Activated CD4-positive, alpha-beta memory T cell treated with anti-CD3 and anti-CD28 coated beads, Interleukin-2, amount 10 ng/mL, durations not matched to agents 7 days and 5 days (primary cell): Measurements from ENCODE around the gene TINAGL1. TPM values are rescaled to one million over a fixed set of nuclear protein-coding genes. Genes with fewer than 3 reads are reported as not detected.
A peak's percentile ranks its signal among the peaks of the same experiment; 100 is the strongest.

Experiments
- CTCF ChIA-PET: fragments of 350-600 bp; sonication (Branson Sonifier 250); formaldehyde crosslinking; loops from one replicate; lab custom pipeline; 2021; ENCODE audit warnings: antibody characterized with exemption, inconsistent platforms; lab: Charles Lee
- POLR2A ChIA-PET: fragments of 350-600 bp; sonication (Branson Sonifier 250); formaldehyde crosslinking; loops from one replicate; lab custom pipeline; 2021; ENCODE audit warnings: antibody characterized with exemption; lab: Charles Lee
- DNase-seq: peaks from one replicate; pipeline ENCODE4 v3.0.0-alpha.2; 2020
- H3K27ac Mint-ChIP-seq: one replicate; pipeline ENCODE4 v1.8.0; 2021; ENCODE audit warnings: mild to moderate bottlenecking, mixed read lengths
- H3K27me3 Mint-ChIP-seq: one replicate; pipeline ENCODE4 v1.8.0; 2021; ENCODE audit warnings: mixed read lengths
- H3K36me3 Mint-ChIP-seq: one replicate; pipeline ENCODE4 v1.8.0; 2021; ENCODE audit warnings: low read depth, mixed read lengths
- H3K4me1 Mint-ChIP-seq: one replicate; pipeline ENCODE4 v1.8.0; 2021; ENCODE audit warnings: mixed read lengths
- H3K4me3 Mint-ChIP-seq: one replicate; pipeline ENCODE4 v1.8.0; 2021; ENCODE audit warnings: mild to moderate bottlenecking, mixed read lengths
- H3K9me3 Mint-ChIP-seq: one replicate; pipeline ENCODE4 v1.8.0; 2021; ENCODE audit warnings: mixed read lengths
- total RNA-seq, 2 experiments: library from RNA; stranded (reverse); gene quantifications; one replicate each; pipeline ENCODE4 v1.2.3, GENCODE V29; 2021

TINAGL1 gene
- total RNA-seq, 2 experiments from 2014 or later, result not detected

- H3K4me3 Mint-ChIP-seq, result no peak overlapping the region
These were observed 33.3 kb downstream of the TINAGL1 start for GRCh38 chr1:31609514-31610118.

GRCh38 chr1:31614414-31615005 lies 38.2 kb downstream of the TINAGL1 start:
- Mint-ChIP-seq H3K4me3 (no peak overlapping the region), H3K9me3 (no peaks in the 10 kb centered on the region), H3K4me1 (peaks cover 6% of the 10 kb centered on the region), H3K27me3 (peaks cover 29% of the 10 kb centered on the region), H3K27ac (no peak overlapping the region), H3K36me3 (no peaks in the 10 kb centered on the region)
- no peak for DNase-seq
- ChIA-PET CTCF (no interaction called here), POLR2A (no interaction called here)

More at GRCh38 chr1:31609514-31610118, 33.3 kb downstream of the TINAGL1 start:
- H3K4me1 Mint-ChIP-seq, result peaks cover 16% of the 10 kb centered on the region
- no peak overlapping the region for H3K27ac Mint-ChIP-seq
- H3K9me3 Mint-ChIP-seq, result no peaks in the 10 kb centered on the region
- no peak for DNase-seq
- CTCF ChIA-PET, result interaction anchor here (1.1 kb wide), 1 partner anchor 9 kb away, joined by 3 read pairs; no protein-coding TSS in a partner anchor
- H3K36me3 Mint-ChIP-seq, result no peaks in the 10 kb centered on the region
- POLR2A ChIA-PET, result interaction anchor here (1.1 kb wide), 1 partner anchor 35 kb away, joined by 3 read pairs; the partner anchor contains the start of gene PEF1
- peaks cover 6% of the 10 kb centered on the region for H3K27me3 Mint-ChIP-seq

GRCh38 chr1:31615414-31615813 lies 39.1 kb downstream of the TINAGL1 start:
- DNase-seq, result no peak
- Mint-ChIP-seq H3K27me3 (peaks cover 30% of the 10 kb centered on the region), H3K9me3 (no peaks in the 10 kb centered on the region), H3K4me3 (no peak overlapping the region), H3K27ac (no peak overlapping the region), H3K4me1 (peaks cover 6% of the 10 kb centered on the region), H3K36me3 (no peaks in the 10 kb centered on the region)
- POLR2A ChIA-PET, result no interaction called here
- CTCF ChIA-PET, result no interaction called here

GRCh38 chr1:31615939-31616338 lies 39.6 kb downstream of the TINAGL1 start:
- POLR2A ChIA-PET, result interaction anchor here (0.9 kb wide), 1 partner anchor 27 kb away, joined by 5 read pairs; no protein-coding TSS in a partner anchor
- CTCF ChIA-PET, result no interaction called here
- no peaks in the 10 kb centered on the region for H3K36me3 Mint-ChIP-seq

GRCh38 chr1:31617218-31617915 lies 41.1 kb downstream of the TINAGL1 start, which contains the start of gene HCRTR1:
Gene HCRTR1, plus strand, starts transcription at chr1:31617689. Its CDS starts 1,504 bp downstream, at chr1:31619193.
- Mint-ChIP-seq H3K27me3 (peaks cover 30% of the 10 kb centered on the region), H3K36me3 (no peaks in the 10 kb centered on the region), H3K27ac (no peak within 1 kb of the TSS), H3K4me1 (peaks cover 2% of the 10 kb centered on the region), H3K4me3 (no peak within 1 kb of the TSS), H3K9me3 (no peaks in the 10 kb centered on the region)
- ChIA-PET CTCF (interaction anchor here (1.0 to 2.4 kb wide), 6 partner anchors 8 to 172 kb away, joined by 3 to 10 read pairs (median 4); partner anchors contain the start of gene PEF1), POLR2A (interaction anchor here (1.0 kb wide), 1 partner anchor 129 kb away, joined by 3 read pairs; no protein-coding TSS in a partner anchor)
- no peak for DNase-seq

More at GRCh38 chr1:31615939-31616338, 39.6 kb downstream of the TINAGL1 start:
- DNase-seq, result no peak
- H3K9me3 Mint-ChIP-seq, result no peaks in the 10 kb centered on the region
- H3K4me3 Mint-ChIP-seq, result no peak overlapping the region
- peaks cover 30% of the 10 kb centered on the region for H3K27me3 Mint-ChIP-seq
- no peak overlapping the region for H3K27ac Mint-ChIP-seq
- H3K4me1 Mint-ChIP-seq, result peaks cover 6% of the 10 kb centered on the region

- Mint-ChIP-seq H3K9me3 (no peaks in the 10 kb centered on the region), H3K4me1 (peaks cover 2% of the 10 kb centered on the region), H3K27ac (no peak overlapping the region), H3K27me3 (peaks cover 30% of the 10 kb centered on the region), H3K36me3 (no peaks in the 10 kb centered on the region), H3K4me3 (no peak overlapping the region)
- ChIA-PET CTCF (interaction anchor here (0.6 to 2.4 kb wide), 7 partner anchors 9 to 297 kb away, joined by 3 to 10 read pairs (median 4); no protein-coding TSS in a partner anchor), POLR2A (interaction anchor here (0.8 to 1.3 kb wide), 3 partner anchors 9 to 129 kb away, joined by 3 read pairs; no protein-coding TSS in a partner anchor)
- DNase-seq, result peak; percentile 32
These were observed 41.8 kb downstream of the TINAGL1 start for GRCh38 chr1:31617916-31618746.

GRCh38 chr1:31618916-31619846 lies 42.9 kb downstream of the TINAGL1 start:
- H3K27me3 Mint-ChIP-seq, result peaks cover 30% of the 10 kb centered on the region
- no peak overlapping the region for H3K4me3 Mint-ChIP-seq
- H3K27ac Mint-ChIP-seq, result no peak overlapping the region
- no peaks in the 10 kb centered on the region for H3K9me3 Mint-ChIP-seq
- peaks cover 4% of the 10 kb centered on the region for H3K36me3 Mint-ChIP-seq
- CTCF ChIA-PET, result interaction anchor here (0.6 to 2.4 kb wide), 8 partner anchors 10 to 296 kb away, joined by 3 to 10 read pairs (median 4); no protein-coding TSS in a partner anchor
- POLR2A ChIA-PET, result interaction anchor here (0.8 to 1.3 kb wide), 2 partner anchors 8 to 10 kb away, joined by 3 read pairs; no protein-coding TSS in a partner anchor
- H3K4me1 Mint-ChIP-seq, result peaks cover 8% of the 10 kb centered on the region
- no peak for DNase-seq

GRCh38 chr1:31620631-31621497 lies 44.5 kb downstream of the TINAGL1 start:
- Mint-ChIP-seq H3K4me3 (no peak overlapping the region), H3K9me3 (no peaks in the 10 kb centered on the region), H3K4me1 (peaks cover 16% of the 10 kb centered on the region), H3K27me3 (peaks cover 26% of the 10 kb centered on the region), H3K27ac (no peak overlapping the region), H3K36me3 (peaks cover 4% of the 10 kb centered on the region)
- ChIA-PET CTCF (interaction anchor here (0.7 kb wide), 1 partner anchor 18 kb away, joined by 4 read pairs; no protein-coding TSS in a partner anchor), POLR2A (no interaction called here)
- no peak for DNase-seq

- DNase-seq, result no peak
- H3K4me1 Mint-ChIP-seq, result peaks cover 16% of the 10 kb centered on the region
- H3K27ac Mint-ChIP-seq, result no peak overlapping the region
- peaks cover 4% of the 10 kb centered on the region for H3K36me3 Mint-ChIP-seq
- peaks cover 20% of the 10 kb centered on the region for H3K27me3 Mint-ChIP-seq
- ChIA-PET POLR2A (no interaction called here), CTCF (no interaction called here)
- H3K4me3 Mint-ChIP-seq, result no peak overlapping the region
- H3K9me3 Mint-ChIP-seq, result no peaks in the 10 kb centered on the region
These were observed 45.1 kb downstream of the TINAGL1 start for GRCh38 chr1:31621498-31621820.

- H3K27ac Mint-ChIP-seq, result no peak overlapping the region
- ChIA-PET POLR2A (no interaction called here), CTCF (no interaction called here)
- H3K9me3 Mint-ChIP-seq, result no peaks in the 10 kb centered on the region
- peaks cover 16% of the 10 kb centered on the region for H3K4me1 Mint-ChIP-seq
- H3K4me3 Mint-ChIP-seq, result no peak overlapping the region
- H3K36me3 Mint-ChIP-seq, result peaks cover 4% of the 10 kb centered on the region
- H3K27me3 Mint-ChIP-seq, result peaks cover 14% of the 10 kb centered on the region
- no peak for DNase-seq
These were observed 45.8 kb downstream of the TINAGL1 start for GRCh38 chr1:31621847-31622730.
